ENCODE measurements around the gene KRT40.
"Not testable (repeated sequence)": the region's sequence is repeated elsewhere in the genome, so short reads cannot be mapped to it uniquely, and the experiment has no call there.

DNA sequence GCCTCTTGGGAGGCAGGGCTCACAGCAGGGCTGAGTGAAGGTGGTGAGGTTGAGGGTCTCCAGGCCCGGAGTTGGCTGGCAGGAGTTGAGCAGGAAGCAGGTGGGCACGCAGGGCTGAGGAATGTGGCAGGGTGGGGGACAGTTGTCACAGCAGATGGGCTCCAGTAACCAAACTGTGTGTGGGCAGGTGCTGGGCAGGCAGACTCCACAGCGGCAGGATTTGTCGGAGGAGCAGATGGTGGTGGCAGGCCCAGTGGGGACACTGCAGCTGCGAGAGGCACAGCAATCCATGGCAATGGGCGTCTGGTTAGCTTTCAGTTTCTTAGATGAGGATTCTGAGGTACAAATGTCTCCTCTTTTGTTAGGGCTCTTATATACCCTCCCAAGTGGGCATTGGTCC lies 15.4 kb upstream of the KRT40 start, which contains the start of gene KRTAP3-2:
- TF ChIP-seq, protein P1, sequence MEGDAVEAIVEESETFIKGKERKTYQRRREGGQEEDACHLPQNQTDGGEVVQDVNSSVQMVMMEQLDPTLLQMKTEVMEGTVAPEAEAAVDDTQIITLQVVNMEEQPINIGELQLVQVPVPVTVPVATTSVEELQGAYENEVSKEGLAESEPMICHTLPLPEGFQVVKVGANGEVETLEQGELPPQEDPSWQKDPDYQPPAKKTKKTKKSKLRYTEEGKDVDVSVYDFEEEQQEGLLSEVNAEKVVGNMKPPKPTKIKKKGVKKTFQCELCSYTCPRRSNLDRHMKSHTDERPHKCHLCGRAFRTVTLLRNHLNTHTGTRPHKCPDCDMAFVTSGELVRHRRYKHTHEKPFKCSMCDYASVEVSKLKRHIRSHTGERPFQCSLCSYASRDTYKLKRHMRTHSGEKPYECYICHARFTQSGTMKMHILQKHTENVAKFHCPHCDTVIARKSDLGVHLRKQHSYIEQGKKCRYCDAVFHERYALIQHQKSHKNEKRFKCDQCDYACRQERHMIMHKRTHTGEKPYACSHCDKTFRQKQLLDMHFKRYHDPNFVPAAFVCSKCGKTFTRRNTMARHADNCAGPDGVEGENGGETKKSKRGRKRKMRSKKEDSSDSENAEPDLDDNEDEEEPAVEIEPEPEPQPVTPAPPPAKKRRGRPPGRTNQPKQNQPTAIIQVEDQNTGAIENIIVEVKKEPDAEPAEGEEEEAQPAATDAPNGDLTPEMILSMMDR (IDR thresholded peaks at IDR 0.05; ENCODE audit: poor library complexity), result not testable (repeated sequence)
- not testable (repeated sequence) for TF ChIP-seq EZH2 (IDR thresholded peaks at IDR 0.05; ENCODE audit: borderline replicate concordance); EZH2phosphoT487 (IDR thresholded peaks at IDR 0.05; ENCODE audit: low read depth, severe bottlenecking, unreplicated experiment)

All from hepatocyte (in vitro differentiated cells).